H1 (cell line): ENCODE results near the gene FEV. TPM values are rescaled to one million over a fixed set of nuclear protein-coding genes. Genes with fewer than 3 reads are reported as not detected.

Experiments
- JUN ChIP-seq: IDR thresholded peaks from 2 replicates; pipeline ENCODE4 v1.6.1; 2011; ENCODE audit warnings: low read depth, mild to moderate bottlenecking, improper control_type of control experiment, low read length
- TAF1 ChIP-seq: IDR thresholded peaks from 2 replicates; pipeline ENCODE4 v1.6.1; 2011; ENCODE audit warnings: mild to moderate bottlenecking, low read depth, low read length
- polyA plus RNA-seq, 7 experiments: library from polyadenylated mRNA; depleted of rRNA in 3 of 7; stranded (reverse) in 5 of 7; unstranded in 2 of 7; fragments of >200 nt in 5 of 7; fragments of 200-250 nt in 2 of 7; gene quantifications; 1 replicate in 5 of 7; 2 replicates in 1 of 7; 4 replicates in 1 of 7; pipeline versions ENCODE4 v1.2.1 to v1.2.3, GENCODE V29; 2011 to 2013; ENCODE audit warnings: missing spikeins in 2 of 7, mixed read lengths in 2 of 7
- total RNA-seq: library from RNA; stranded (reverse); fragmentation: NEBNext Ultra II Directional; extraction: Animal tissue kit (Norgen Biotek cat#: 25700); gene quantifications from 2 replicates; pipeline ENCODE4 v1.2.1, GENCODE V29; 2021

FEV gene
- total and polyA plus RNA-seq, 2 of the 8 experiments (the other 6 are each of a cell fraction or from before 2014, with no cell fraction given) = not detected

DNA sequence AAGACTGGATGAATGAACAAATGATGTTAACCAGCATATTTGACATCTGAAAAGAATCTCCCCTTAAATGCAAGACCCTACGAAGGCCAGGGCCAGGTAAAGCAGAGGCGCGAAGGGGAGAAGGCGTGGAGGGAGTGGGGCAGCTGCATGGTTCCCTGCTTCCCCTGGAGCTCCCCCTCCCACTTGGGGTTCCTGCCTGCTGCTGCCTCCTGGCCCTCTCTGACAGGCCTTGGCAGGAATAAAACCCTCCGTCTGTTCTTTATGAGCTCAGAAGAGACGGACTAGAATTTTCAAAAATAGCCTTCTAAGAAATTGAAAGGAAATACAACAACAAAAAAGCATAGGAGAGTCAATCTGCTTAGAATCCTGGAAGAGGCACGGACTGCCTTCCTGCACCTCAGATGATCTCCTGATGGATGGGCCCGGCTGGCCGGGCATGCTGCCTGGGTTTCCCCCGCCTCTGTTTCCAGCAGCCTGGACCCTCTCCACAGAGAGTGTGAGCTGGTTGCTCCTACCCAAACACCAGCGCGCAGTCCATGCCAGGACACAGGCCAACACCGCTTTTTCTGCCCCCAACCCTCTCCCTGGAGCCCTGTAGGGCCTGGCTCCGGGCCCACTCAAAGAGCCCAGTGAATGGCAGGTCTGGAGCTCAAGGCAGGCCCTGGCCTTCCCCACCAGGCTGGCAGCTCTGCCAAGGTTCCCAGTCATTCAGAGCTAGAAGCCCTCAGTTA is 32.4 kb upstream of the FEV start (continued):
- TF ChIP-seq TAF1 (no peak), JUN (no peak)
